K562 (cell line): Measurements from ENCODE around the gene HRNR. TPM values are rescaled to one million over a fixed set of nuclear protein-coding genes. Genes with fewer than 3 reads are reported as not detected.

Experiments used
- C11orf30 ChIP-seq: fragments of 450-650 bp; IDR thresholded peaks from 2 replicates; pipeline ENCODE4 v1.6.1; 2016; ENCODE audit warnings: low read depth, mild to moderate bottlenecking
- CEBPG ChIP-seq, 3 experiments: fragments of 200-800 bp in 1 of 3; sonication (Bioruptor generic) in 1 of 3; sonication (generic) in 1 of 3; formaldehyde crosslinking in 1 of 3; IDR thresholded peaks in 2 of 3; conservative IDR thresholded peaks in 1 of 3; 2 replicates each; pipeline versions ENCODE4 v1.6.1 to v1.8.0; 2016 to 2022; ENCODE audit warnings: missing compliant biosample characterization in 2 of 3, missing genetic modification characterization in 2 of 3, mild to moderate bottlenecking in 1 of 3, missing genetic modification reagents in 1 of 3
- CTBP1 ChIP-seq: fragments of 450-650 bp; IDR thresholded peaks from 2 replicates; pipeline ENCODE4 v1.6.1; 2016; ENCODE audit warnings: borderline replicate concordance
- FOXJ2 ChIP-seq: fragments of 200-800 bp; sonication (Bioruptor generic); IDR thresholded peaks from 2 replicates; pipeline ENCODE4 v1.6.1; 2016; ENCODE audit warnings: missing genetic modification characterization, missing compliant biosample characterization
- MGA ChIP-seq: fragments of 450-650 bp; IDR thresholded peaks from 2 replicates; pipeline ENCODE4 v1.6.1; 2016; ENCODE audit warnings: mild to moderate bottlenecking, moderate library complexity
- RBM34 ChIP-seq: fragments of 200-400 bp; formaldehyde crosslinking; IDR thresholded peaks from 2 replicates; pipeline ENCODE4 v1.6.1; 2018; ENCODE audit warnings: low read length, borderline replicate concordance; ENCODE audit not compliant: insufficient read depth
- SMARCA5 ChIP-seq: fragments of 450-650 bp; IDR thresholded peaks from 2 replicates; pipeline ENCODE4 v1.6.1; 2016
- SOX6 ChIP-seq: fragments of 450-650 bp; IDR thresholded peaks from 2 replicates; pipeline ENCODE4 v1.6.1; 2014; ENCODE audit warnings: mild to moderate bottlenecking
- ZNF75A ChIP-seq: fragments of 450-650 bp; formaldehyde crosslinking; IDR thresholded peaks from 2 replicates; pipeline ENCODE4 v1.4.0; 2020; ENCODE audit warnings: mild to moderate bottlenecking
- ZNF778 ChIP-seq: fragments of 450-650 bp; formaldehyde crosslinking; IDR thresholded peaks from 2 replicates; pipeline ENCODE4 v1.4.0; 2020; ENCODE audit warnings: mild to moderate bottlenecking, moderate library complexity
- polyA plus RNA-seq, 8 experiments: library from polyadenylated mRNA; depleted of rRNA in 4 of 8; stranded (reverse) in 5 of 8; unstranded in 3 of 8; fragments of >200 nt; fragmentation: Nextera tagmentation in 2 of 8; fragmentation: Illumina TruSeq in 1 of 8; extraction: Ambion mirVana in 2 of 8; extraction: Trizol in 1 of 8; gene quantifications; 2 replicates each; pipeline versions ENCODE4 v1.2.1 to v1.2.3, GENCODE V29; 2011 to 2014; ENCODE audit warnings: inconsistent platforms in 1 of 8, missing spikeins in 1 of 8
- total RNA-seq, 7 experiments: library from RNA; depleted of rRNA in 6 of 7; stranded (reverse); fragments of >200 nt in 6 of 7; fragmentation: Illumina TruSeq in 2 of 7; extraction: Trizol in 2 of 7; gene quantifications; 2 replicates each; pipeline versions ENCODE4 v1.2.1 to v1.2.3, GENCODE V29; 2011 to 2021; ENCODE audit warnings: low replicate concordance in 1 of 7
- TF ChIP-seq, protein P1 (sequence below): sonication (generic); formaldehyde crosslinking; IDR thresholded peaks from 2 replicates; pipeline ENCODE4 v1.8.1; 2023; ENCODE audit warnings: missing genetic modification reagents, mild to moderate bottlenecking, borderline replicate concordance

Gene HRNR
- total and polyA plus RNA-seq, 9 of the 15 experiments (the other 6 are each of a cell fraction or from before 2014, with no cell fraction given) = not detected

- TF ChIP-seq, protein P1, sequence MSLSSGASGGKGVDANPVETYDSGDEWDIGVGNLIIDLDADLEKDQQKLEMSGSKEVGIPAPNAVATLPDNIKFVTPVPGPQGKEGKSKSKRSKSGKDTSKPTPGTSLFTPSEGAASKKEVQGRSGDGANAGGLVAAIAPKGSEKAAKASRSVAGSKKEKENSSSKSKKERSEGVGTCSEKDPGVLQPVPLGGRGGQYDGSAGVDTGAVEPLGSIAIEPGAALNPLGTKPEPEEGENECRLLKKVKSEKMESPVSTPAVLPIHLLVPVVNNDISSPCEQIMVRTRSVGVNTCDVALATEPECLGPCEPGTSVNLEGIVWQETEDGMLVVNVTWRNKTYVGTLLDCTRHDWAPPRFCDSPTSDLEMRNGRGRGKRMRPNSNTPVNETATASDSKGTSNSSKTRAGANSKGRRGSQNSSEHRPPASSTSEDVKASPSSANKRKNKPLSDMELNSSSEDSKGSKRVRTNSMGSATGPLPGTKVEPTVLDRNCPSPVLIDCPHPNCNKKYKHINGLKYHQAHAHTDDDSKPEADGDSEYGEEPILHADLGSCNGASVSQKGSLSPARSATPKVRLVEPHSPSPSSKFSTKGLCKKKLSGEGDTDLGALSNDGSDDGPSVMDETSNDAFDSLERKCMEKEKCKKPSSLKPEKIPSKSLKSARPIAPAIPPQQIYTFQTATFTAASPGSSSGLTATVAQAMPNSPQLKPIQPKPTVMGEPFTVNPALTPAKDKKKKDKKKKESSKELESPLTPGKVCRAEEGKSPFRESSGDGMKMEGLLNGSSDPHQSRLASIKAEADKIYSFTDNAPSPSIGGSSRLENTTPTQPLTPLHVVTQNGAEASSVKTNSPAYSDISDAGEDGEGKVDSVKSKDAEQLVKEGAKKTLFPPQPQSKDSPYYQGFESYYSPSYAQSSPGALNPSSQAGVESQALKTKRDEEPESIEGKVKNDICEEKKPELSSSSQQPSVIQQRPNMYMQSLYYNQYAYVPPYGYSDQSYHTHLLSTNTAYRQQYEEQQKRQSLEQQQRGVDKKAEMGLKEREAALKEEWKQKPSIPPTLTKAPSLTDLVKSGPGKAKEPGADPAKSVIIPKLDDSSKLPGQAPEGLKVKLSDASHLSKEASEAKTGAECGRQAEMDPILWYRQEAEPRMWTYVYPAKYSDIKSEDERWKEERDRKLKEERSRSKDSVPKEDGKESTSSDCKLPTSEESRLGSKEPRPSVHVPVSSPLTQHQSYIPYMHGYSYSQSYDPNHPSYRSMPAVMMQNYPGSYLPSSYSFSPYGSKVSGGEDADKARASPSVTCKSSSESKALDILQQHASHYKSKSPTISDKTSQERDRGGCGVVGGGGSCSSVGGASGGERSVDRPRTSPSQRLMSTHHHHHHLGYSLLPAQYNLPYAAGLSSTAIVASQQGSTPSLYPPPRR (CRISPR knock-in tag) = no peak
- TF ChIP-seq CEBPG (CRISPR knock-in tag; IDR thresholded peaks at IDR 0.05) (no peak), CEBPG (tag; conservative IDR thresholded peaks at IDR 0.05 in 1 of 2, IDR thresholded peaks at IDR 0.05 in 1 of 2) (peak in 1 of 2 experiments; percentile 51; a peak in 1 of 4 replicates), C11orf30 (peak; percentile 87), FOXJ2 (no peak), RBM34 (no peak), ZNF778 (CRISPR knock-in tag) (no peak), MGA (peak; percentile 20; the same call in 1 of the 2 replicates), ZNF75A (CRISPR knock-in tag) (no peak), SOX6 (peak; percentile 85), CTBP1 (peak; percentile 29; the same call in 1 of the 2 replicates), SMARCA5 (no peak)
These were observed 56.0 kb downstream of the HRNR start (continued) for GRCh38 chr1:152167835-152168534.
